LHCN-M2 (cell line): ENCODE results near the gene RDH5. TPM values are rescaled to one million over a fixed set of nuclear protein-coding genes. Genes with fewer than 3 reads are reported as not detected.
A peak's percentile ranks its signal among the peaks of the same experiment; 100 is the strongest.

Experiments
- DNase-seq: peaks from one replicate; pipeline ENCODE4 v3.0.0-alpha.2; 2012; ENCODE audit warnings: low read depth
- total RNA-seq: library from RNA; depleted of rRNA; stranded (reverse); fragments of >200 nt; gene quantifications from 2 replicates; pipeline ENCODE4 v1.2.3, GENCODE V29; 2014

RDH5 gene
- total RNA-seq, 1 experiment from 2014 or later: 216 TPM

GRCh38 chr12:55712700-55713415 lies 7.3 kb upstream of the RDH5 start:
- DNase-seq: no peak

- peak; percentile 86 for DNase-seq
These were observed 6.5 kb upstream of the RDH5 start for GRCh38 chr12:55713721-55714120.

- DNase-seq: no peak
These were observed 4.9 kb upstream of the RDH5 start for GRCh38 chr12:55715169-55715764.

- DNase-seq: peak; percentile 93
These were observed 4.2 kb upstream of the RDH5 start, which contains the start of gene BLOC1S1 for GRCh38 chr12:55715833-55716581. TSS of gene BLOC1S1 (plus strand) at chr12:55716046. CDS start at chr12:55716052, 6 bp downstream.

GRCh38 chr12:55716582-55716957 lies 3.6 kb upstream of the RDH5 start:
- DNase-seq: no peak

- peak; percentile 99 for DNase-seq
These were observed 2.9 kb upstream of the RDH5 start for GRCh38 chr12:55717011-55718007.

GRCh38 chr12:55718015-55718414 lies 2.2 kb upstream of the RDH5 start:
- peak; percentile 85 for DNase-seq

- peak; percentile 82 for DNase-seq
These were observed 1.4 kb upstream of the RDH5 start for GRCh38 chr12:55718624-55719275.

- DNase-seq: no peak
These were observed 822 bp upstream of the RDH5 start for GRCh38 chr12:55719371-55719770.

GRCh38 chr12:55720894-55721444 lies 776 bp downstream of the RDH5 start:
- peak; percentile 99 for DNase-seq

GRCh38 chr12:55721601-55722213 lies 1.5 kb downstream of the RDH5 start:
- DNase-seq: no peak

- peak; percentile 42 for DNase-seq
These were observed 2.8 kb downstream of the RDH5 start for GRCh38 chr12:55722948-55723347.

GRCh38 chr12:55723516-55724225 lies 3.5 kb downstream of the RDH5 start:
- DNase-seq: peak; percentile 55

- peak; percentile 87 for DNase-seq
These were observed 4.2 kb downstream of the RDH5 start for GRCh38 chr12:55724226-55724939.

- peak; percentile 58 for DNase-seq
These were observed 4.7 kb downstream of the RDH5 start for GRCh38 chr12:55724940-55725309.

- DNase-seq: no peak
These were observed 5.4 kb downstream of the RDH5 start for GRCh38 chr12:55725556-55725955.

GRCh38 chr12:55726971-55727370 lies 6.8 kb downstream of the RDH5 start:
- DNase-seq: no peak

- peak; percentile 64 for DNase-seq
These were observed 7.5 kb downstream of the RDH5 start for GRCh38 chr12:55727643-55728185.
